CD4-positive, alpha-beta T cell treated with Interleukin-2 at 100 ng/mL for 4 hours (primary cell): ENCODE data around the gene DPP8.
A peak's percentile ranks its signal among the peaks of the same experiment; 100 is the strongest.
"Not testable (repeated sequence)": the region's sequence is repeated elsewhere in the genome, so short reads cannot be mapped to it uniquely, and the experiment has no call there.

Experiments
- DNase-seq: peaks from one replicate; pipeline ENCODE4 v3.0.0-alpha.2; 2020; ENCODE audit warnings: low spot score

The DPP8 gene

DNA sequence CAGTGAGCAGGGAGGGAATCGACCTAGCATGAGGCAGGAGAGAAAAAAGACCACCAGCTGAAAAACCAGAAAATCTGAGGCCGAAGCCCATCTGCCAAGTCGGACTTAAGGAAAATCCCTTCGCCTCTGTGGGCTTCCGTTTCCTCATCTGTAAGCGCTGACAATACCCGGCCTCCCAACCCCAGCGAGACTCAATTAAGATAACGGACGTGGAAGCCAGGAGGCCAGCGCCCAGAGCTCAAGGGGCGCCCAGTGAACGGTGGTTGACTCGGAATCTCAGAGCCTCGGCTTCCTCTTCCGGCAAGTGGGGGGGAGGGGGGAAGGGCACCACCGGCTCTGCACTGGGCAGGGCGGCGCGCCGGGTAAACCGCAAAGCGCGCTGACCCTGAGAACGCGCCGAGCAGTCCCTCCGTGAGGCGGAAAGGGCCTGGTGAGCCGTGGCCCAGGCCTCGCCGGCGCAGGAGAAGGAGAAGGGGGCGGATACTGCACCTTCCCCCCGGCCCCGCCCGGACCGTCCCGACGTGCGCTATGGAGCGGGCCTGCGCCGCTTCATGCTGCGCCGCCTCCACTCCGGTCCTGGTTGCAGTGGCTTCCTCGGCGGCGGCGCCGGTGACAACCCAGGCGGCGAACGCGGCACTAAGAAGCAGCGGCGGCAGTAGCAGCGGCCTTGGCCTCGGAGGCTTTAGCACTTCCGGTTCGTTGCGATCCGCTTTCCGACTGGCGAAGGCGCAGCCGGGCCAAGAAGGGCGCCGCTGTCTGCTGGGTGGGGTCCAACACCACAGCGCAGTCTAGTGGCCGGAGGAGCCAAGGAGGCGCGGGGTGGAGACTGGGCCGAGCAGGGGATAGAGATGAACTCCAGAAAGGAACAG lies at the start of gene DPP8:
Gene DPP8, minus strand, starts transcription at position 693 of the 869 bp plus-strand sequence. CDS start 5,136 bp downstream, outside the sequence.
- DNase-seq = peak; percentile 95

DNA sequence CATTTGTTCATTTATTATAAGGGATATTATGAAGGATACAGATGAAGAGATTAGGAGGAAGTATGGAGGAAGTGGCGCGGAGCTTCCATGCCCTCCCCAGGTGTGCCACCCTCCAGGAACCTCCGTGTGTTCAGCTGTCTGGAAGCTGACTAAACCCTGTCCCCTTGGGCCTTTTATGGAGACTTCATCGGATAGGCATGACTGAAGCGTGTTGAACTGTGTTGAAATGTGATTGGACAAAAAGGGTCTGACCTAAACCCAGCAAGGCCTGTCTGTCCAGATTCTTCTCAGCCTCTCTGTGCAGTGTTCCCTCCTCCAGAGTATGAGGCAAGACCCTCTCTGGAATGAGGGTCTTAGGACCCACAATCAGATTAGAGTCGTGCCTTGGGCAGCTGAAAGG lies 44.4 kb upstream of the DPP8 start:
- no peak for DNase-seq

DNA sequence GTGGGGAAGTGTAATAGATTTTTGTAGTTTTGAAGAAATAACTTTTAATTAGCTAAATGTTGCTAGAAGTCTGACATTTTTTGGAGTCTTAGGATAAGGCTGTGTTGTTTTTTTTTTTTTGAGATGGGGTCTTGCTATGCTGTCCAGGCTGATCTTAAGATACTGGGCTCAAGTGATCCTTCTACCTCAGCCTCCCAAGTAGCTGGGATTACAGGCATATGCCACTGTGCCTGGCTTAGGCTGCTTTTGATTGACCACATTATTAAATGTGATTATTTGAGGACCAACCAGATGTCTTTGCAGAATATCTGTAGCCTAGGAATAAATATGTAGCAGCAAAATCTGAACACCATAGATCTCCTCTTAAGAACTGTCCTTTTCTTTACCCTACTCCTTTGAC lies 42.5 kb upstream of the DPP8 start:
- DNase-seq = no peak

DNA sequence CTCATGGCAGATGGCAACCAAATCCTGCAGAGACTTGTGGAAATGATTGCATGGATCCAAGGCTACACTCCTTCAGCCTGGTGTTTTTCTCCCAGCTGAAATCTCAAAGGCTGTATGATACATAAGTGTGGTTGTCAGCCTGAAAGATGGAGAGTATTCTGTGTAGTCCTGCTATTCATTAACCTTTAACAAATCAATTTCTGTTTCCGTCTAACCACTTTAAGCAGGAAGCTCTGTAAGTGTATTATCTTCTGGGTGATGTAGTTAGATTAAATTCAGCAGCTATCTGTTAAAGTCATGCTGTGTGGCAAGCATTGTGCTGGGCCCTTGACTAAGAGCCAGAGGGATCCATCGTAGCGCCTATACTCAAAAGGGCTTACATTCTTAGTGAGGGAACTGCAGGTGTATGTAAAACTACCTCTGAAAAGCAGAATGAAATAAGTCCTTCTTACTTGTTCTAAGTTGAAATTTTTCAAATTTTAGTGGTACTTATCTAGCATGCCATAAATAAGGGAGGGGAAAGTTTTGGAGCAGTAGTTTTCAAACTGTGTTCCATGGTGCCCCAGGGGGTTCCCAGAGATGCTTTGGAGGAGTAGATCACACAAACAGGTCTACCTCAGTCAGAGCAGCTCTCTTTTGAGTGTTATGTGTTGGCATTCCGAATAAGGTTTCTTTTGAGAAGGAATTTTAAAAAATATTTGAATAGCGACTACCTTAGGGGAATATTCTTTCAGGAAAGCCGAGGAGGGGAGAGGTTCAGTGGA lies 41.7 kb upstream of the DPP8 start:
- no peak for DNase-seq

DNA sequence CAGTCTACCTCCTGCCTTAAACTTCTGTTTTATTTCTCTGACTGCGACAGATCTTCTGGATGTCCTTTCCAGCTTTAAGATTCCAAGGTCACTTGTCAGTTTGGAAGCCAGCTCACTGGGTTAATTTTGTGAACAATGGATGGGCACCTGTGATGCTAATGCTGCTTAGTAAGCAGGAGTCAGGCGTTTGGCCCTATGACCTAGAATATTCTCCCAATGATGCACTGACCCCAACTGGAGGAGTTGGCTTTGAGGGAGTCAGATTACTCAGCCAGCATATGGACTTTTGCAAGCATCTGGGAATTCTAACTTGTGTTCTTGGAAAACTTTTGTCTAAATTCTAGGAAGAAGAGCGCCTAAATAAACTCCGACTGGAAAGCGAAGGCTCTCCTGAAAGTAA lies 40.8 kb upstream of the DPP8 start:
- no peak for DNase-seq

DNA sequence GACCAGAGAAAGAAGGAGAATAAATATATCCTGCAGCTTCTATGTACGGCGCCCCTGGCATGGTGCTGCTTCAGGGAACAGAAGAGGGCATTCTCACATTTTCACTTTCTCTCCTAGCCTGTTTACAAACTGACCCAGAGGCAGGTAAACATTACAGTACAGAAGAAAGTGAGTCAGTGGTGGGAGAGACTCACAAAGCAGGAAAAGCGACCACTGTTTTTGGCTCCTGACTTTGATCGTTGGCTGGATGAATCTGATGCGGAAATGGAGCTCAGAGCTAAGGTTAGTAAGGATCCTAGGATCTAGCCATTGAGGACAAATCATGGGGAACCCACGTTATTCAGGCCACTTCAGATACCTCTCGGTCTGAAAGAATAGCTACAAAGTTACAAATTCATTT lies 39.1 kb upstream of the DPP8 start:
- DNase-seq = no peak

DNA sequence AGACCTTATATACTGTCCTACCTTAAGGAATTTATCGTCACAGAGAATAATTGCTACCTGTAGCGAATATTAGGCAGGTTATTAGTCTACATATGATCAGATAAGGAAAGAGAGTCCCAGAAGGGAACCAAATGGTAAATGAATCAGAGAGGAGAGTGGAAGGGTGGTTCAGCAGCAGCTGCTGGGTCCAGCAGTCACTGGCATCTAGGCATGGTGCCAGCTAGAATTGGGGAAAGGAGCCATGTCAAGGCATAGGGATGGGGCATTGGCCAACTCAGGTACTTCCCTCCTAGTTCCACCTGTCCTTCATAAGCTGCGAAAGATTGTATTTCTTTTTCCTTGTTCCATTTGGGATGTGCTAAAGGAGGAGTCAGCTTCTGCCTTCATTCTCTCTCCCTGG lies 36.2 kb upstream of the DPP8 start:
- DNase-seq = no peak

DNA sequence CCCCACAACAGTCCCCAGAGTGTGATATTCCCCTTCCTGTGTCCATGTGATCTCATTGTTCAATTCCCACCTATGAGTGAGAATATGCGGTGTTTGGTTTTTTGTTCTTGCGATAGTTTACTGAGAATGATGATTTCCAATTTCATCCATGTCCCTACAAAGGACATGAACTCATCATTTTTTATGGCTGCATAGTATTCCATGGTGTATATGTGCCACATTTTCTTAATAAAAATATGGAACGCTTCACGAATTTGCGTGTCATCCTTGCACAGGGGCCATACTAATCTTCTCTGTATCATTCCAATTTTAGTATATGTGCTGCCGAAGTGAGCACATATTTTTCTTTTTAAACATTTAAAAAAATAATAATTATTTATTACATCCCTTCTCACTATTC lies 35.4 kb upstream of the DPP8 start:
- not testable (repeated sequence) for DNase-seq

DNA sequence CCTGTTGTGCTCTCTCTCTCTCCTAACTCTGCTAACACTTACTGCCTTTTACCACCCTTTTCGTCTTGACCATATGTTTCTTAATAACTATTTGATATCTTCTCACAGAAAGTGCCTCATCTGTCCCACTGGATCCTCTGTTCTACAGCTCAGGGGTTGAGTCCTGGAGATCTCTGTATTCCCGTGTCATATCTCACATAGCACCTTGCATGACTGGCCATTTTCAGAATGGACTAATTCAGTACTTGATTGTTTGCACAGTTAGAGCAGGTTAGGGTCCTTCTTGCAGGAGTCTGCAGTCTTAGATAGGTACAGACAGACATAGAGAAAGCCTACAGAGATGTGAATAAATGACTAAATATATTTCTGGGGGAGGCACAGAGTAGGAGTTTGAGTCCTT lies 33.7 kb upstream of the DPP8 start:
- no peak for DNase-seq

DNA sequence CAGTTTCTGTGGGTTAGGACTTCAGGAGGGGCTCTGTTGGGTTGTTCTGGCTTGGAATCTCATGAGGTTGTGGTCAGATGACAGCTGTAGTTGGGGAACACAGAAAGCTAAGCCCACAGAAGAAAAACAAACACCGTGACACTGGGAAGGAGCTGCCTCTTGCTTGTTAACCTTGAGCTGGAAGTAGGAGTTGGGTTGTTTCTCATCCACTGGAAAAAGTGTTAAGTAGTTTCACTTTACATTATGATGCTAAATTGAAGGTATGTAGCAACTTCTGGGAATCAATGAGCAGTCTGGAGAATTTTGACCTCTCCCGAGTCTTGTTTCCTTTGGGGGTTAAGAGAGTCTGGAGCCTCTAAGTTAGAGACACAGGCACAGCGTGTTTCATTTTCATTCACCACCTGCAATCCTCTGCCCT lies 33.2 kb upstream of the DPP8 start:
- no peak for DNase-seq

DNA sequence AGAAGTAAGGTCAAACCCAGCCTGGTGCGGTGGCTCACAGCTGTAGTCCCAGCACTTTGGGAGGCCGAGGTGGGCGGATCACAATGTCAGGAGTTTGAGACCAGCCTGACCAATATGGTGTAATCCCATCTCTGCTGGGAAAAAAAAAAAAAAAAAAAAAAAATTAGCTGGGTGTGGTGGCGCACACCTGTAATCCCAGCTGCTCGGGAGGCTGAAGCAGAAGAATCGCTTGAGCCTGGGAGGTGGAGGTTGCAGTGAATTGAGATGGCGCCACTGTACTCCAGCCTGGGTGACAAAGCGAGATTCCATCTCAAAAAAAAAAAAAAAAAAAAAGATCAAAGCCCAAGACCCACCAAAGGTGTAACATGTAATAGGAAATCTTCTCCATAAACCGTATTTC lies 31.8 kb upstream of the DPP8 start:
- DNase-seq = not testable (repeated sequence)

DNA sequence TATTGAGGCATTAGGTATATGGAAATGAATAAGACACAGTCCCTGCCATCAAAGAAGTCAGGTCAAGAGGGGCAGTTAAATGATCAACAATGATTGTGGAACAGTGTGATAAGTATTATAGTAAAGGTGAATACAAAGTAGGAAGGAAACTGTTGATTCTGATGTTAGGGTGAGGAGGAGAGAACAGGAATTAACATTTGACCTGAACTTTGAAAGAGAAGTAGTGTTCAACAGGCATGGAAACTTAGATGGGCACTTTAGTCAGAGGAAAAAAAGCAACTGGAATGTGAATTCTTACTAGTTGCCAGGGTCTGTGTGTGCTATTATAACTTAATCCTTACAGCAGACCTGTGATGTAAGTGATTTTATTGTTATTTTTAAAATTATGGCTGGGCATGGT lies 30.4 kb upstream of the DPP8 start:
- DNase-seq = no peak

DNA sequence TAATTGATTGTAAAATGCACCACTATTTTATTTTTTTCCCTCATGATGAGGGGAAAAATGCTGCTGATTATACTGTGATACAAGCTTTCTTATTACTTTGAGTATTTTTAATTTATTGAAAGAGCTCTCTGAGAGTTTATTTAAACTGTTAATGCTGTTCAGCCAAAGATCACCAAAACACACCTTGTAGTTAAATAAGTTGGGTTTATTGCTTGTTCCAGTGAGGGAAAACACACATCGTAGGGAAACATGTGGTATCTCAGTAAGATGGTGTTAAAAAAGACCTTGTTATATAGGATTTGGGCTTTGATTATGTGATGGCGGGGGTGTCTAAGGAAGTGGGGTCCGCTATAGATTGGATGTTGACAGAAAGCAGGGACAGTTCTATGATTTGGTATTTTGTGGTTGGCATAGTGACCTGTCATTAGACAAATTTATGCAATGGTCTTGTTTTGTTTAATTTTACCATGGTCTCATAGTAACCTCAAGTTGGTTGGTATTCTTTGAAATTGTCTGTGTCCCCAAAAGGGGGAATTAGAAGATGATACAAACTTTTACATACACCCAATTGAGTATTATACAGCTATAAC lies 23.8 kb upstream of the DPP8 start:
- no peak for DNase-seq

DNA sequence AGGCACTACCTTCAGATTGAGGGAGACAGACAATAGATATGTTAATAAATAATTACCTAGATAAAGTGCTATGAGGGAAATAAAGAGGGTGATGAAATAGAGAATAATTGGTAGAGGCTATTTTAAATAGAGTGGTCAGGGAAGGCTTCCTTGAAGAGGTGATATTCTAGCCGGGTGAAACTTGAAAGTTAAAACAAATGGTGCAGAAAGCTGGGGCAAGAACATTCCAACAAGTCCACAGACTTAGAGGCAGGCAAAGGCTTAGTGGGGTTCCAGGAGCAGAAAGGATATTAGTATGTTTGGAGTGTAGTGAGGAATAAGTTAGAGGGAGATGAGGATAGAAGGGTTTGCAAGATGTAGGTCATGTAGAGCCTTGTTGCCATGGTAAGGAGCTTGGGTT lies 22.8 kb upstream of the DPP8 start:
- no peak for DNase-seq

DNA sequence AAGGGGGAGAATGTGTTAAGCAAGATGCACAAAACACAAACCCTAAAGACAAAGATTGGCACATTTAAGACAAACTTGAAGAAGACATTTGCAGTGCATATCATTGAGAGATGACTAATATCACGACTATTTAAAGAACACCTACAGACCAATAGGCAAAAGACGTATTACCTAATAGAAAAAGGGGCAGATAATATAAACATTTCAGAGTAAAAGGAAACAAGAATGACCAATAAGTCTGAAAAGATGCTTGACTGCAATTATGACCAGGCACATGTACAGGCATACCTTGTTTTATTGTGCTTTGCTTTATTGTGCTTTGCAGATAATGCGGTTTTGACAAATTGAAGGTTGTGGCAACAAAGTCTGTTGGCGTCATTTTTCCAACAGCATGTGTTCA lies 17.7 kb upstream of the DPP8 start:
- no peak for DNase-seq

DNA sequence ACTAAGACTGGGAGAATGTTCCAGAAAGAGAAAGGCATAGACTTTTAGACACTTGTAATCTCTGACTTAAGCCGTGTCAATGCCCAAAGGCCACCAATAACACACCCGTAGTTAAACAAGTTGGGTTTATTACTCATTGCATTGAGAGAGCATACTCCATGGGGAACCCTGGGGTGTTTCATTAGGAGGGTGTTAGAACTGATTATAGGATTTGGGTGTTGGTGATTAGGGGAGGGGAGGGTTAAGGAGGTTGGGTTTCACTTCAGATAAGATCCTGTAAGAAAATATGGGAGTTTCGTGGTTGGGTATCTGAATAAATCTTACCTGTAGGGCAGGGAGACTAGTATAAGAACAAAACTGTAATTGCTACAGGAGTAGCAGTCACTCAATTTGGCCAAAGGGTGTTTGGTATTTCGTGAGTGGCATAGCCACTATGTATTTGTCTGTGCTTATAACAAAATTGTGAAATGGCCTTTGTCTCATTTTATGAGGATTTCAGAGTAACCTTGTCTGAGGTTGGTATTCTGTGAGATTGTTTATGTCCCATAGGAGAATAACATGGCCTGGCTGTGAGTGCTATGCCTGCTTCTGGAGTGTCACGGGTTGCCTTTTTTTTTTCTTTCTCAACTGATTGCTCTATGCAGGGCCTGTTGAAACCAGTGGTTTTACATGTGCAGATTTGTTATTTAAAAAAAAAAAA lies 15.7 kb upstream of the DPP8 start:
- no peak for DNase-seq

DNA sequence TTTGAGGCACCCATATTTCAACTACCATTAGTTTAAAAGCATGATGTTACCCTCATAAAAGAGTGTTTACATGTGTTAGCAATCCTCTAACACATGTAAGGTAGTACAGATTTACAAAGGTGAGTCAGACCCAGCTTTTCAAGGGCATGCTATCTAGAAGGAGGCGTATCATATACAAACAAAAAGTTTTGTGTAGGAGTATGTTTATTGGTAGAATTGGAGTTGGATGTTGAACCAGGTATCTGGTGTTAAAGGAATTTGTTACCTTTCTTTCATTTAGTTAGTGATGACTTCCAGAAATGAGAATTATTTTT lies 15.2 kb upstream of the DPP8 start:
- DNase-seq = no peak

DNA sequence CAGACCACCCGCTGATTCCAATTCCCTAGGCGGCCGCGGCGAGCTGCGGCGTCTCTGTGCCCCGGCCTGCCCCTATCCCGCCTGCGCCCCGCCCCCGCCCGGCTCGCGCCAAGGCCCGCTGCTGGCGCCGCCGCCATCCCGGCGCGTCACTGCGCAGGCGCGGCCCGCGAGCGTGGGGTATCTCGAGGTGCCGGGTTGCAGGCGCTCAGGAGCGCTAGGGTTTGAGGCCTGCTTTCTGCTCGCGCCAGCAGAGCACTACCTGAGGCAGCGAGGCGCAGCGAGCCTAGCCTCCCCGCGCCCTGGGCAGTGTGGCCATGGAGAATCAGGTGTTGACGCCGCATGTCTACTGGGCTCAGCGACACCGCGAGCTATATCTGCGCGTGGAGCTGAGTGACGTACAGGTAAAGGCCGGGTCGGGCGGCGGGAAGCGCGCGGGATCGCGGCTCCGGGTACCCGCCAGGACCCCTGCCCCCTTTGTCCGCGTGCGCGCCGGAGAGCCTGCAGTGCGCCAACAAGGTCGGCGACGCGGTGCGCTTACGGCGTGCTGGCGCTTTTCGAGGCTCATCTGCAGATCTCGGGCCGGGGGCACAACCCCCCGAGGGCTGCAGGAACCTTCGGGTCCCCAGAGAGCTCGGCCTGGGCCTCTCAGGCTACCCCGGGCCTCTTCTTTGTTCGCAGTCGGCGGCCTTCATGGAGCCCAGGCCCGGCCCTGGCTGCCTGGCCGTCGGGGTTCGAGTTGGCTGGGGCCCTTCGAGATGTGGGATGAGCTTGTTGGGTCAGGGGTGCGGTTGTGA lies 13.0 kb upstream of the DPP8 start, which contains the start of gene HACD3:
Gene HACD3, plus strand, starts transcription at position 146 of the 794 bp plus-strand sequence. Its CDS starts 169 bp downstream, at position 315.
- peak; percentile 87 for DNase-seq

DNA sequence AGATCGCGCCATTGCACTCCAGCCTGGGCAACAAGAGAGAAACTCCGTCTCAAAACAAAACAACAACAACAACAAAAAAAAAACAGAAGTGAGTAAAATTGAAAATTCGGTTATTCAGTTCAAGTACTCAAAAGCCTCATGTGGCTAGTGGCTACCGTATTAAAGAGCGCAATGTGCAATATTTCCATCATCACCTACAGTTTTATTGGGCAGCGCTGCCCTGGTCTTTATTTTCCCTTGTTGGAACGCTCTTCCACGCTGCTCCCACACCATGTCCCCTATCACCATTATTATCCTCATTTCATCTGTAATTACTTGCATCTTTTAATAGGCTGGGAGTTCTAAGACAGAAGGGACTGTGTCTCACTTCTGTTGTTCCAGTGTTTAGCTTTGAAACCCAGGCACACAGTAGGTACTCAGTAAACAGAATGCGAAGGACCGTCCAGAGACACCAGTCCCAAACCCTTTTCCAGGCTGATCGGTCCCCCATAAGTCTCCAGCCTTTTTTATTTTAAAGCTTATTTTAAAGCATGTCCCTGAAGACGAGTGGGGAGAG lies 12.4 kb upstream of the DPP8 start:
- DNase-seq = no peak

DNA sequence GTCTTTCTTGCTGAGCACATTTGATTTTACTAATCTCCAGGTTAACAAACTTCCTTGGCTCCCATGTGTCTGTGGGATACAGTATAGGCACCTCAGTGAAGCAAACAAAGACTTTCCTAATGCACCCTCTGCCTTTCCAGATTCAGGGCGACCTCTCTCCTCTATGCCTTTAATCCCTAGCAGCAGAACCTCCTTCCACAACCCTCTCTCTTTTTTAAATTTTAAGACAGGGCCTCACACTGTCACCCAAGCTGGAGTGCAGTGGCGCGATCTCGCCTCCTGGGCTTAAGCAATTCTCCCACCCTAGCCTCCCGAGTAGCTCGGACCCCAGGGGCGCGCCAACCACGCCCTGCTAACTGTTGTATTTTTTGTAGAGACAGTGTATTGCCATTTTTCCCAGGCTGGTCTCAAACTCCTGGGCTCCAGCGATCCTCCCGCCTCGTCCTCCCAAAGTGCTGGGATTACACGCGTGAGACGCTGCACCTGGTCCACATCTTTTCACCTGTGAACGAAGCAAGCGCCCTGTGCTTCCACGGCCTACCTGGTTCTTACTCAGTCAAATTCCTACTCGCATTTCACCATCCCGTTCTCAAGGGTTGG lies 11.1 kb upstream of the DPP8 start:
- no peak for DNase-seq

DNA sequence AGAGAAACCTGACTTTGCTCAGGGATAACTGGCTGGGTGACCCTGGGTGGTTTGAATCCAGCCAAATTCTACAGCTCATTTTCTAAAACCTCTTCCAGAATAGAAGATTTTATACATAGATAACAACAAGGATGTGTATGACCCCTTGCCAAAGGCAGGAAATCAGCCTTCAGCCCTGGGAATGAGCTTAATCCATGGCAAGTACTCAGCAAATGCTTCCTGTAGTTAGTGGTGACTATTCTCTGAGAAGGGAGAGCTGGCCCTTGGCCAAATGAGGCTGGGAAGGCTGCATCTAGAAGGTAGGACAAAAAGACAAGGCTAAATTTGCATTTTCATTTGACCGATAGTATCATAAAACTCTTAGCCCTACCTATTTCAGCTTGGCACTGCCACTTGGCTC lies 8.1 kb upstream of the DPP8 start:
- DNase-seq = no peak
